Ishikawa (cell line): ENCODE measurements around the gene SEC61A1.

ENCODE experiments used
- CEBPB ChIP-seq: IDR thresholded peaks from 2 replicates; pipeline ENCODE4 v1.6.1; 2012
- CREB1 ChIP-seq: IDR thresholded peaks from 2 replicates; pipeline ENCODE4 v1.6.1; 2012; ENCODE audit warnings: low read depth
- EGR1 ChIP-seq: IDR thresholded peaks from 2 replicates; pipeline ENCODE4 v1.6.1; 2012
- EP300 ChIP-seq: IDR thresholded peaks from 2 replicates; pipeline ENCODE4 v1.6.1; 2012; ENCODE audit warnings: borderline replicate concordance
- RAD21 ChIP-seq: IDR thresholded peaks from 2 replicates; pipeline ENCODE4 v1.6.1; 2012; ENCODE audit warnings: low read depth
- TAF1 ChIP-seq: IDR thresholded peaks from 2 replicates; pipeline ENCODE4 v1.6.1; 2012; ENCODE audit warnings: low read depth, mild to moderate bottlenecking
- TCF12 ChIP-seq: IDR thresholded peaks from 2 replicates; pipeline ENCODE4 v1.6.1; 2012; ENCODE audit warnings: low read depth
- TEAD4 ChIP-seq: IDR thresholded peaks from 2 replicates; pipeline ENCODE4 v1.6.1; 2012
- YY1 ChIP-seq: IDR thresholded peaks from 2 replicates; pipeline ENCODE4 v1.6.1; 2012; ENCODE audit warnings: low read depth
- ZBTB7A ChIP-seq: IDR thresholded peaks from 2 replicates; pipeline ENCODE4 v1.6.1; 2012; ENCODE audit warnings: low read depth
- TF ChIP-seq, protein P1 (sequence below): IDR thresholded peaks from 2 replicates; pipeline ENCODE4 v1.6.1; 2012
- TF ChIP-seq, protein P2 (sequence below): IDR thresholded peaks from 2 replicates; pipeline ENCODE4 v1.6.1; 2012; ENCODE audit warnings: low read depth, mild to moderate bottlenecking
- TF ChIP-seq, protein P3 (sequence below): IDR thresholded peaks from 2 replicates; pipeline ENCODE4 v1.6.1; 2012

DNA sequence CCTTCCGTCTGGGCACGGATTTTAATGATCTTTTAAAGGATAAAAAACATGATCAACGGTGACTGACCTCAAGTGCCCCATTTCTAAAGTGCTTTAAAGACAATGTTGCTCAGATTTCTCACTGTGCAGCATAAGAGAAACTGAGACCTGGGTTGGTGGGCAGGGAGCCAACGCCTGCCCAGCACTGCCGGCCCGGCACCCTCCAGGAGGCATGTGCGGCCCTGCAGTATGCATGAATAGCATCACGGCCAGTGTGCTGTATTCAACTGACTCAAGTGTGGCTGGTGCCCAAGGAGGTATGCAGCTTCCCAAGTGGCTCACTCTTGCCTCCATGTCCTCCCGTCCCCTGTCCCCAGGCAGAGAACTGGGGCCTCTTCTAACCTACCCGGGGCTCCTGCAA, 30.3 kb downstream of the SEC61A1 start:
- TF ChIP-seq, protein P1, sequence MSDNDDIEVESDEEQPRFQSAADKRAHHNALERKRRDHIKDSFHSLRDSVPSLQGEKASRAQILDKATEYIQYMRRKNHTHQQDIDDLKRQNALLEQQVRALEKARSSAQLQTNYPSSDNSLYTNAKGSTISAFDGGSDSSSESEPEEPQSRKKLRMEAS = no peak
- TF ChIP-seq RAD21 (no peak), CREB1 (no peak), YY1 (no peak), EP300 (no peak), TEAD4 (no peak), TAF1 (no peak), TCF12 (no peak), CEBPB (no peak), ZBTB7A (no peak), EGR1 (no peak)
- TF ChIP-seq, protein P2, sequence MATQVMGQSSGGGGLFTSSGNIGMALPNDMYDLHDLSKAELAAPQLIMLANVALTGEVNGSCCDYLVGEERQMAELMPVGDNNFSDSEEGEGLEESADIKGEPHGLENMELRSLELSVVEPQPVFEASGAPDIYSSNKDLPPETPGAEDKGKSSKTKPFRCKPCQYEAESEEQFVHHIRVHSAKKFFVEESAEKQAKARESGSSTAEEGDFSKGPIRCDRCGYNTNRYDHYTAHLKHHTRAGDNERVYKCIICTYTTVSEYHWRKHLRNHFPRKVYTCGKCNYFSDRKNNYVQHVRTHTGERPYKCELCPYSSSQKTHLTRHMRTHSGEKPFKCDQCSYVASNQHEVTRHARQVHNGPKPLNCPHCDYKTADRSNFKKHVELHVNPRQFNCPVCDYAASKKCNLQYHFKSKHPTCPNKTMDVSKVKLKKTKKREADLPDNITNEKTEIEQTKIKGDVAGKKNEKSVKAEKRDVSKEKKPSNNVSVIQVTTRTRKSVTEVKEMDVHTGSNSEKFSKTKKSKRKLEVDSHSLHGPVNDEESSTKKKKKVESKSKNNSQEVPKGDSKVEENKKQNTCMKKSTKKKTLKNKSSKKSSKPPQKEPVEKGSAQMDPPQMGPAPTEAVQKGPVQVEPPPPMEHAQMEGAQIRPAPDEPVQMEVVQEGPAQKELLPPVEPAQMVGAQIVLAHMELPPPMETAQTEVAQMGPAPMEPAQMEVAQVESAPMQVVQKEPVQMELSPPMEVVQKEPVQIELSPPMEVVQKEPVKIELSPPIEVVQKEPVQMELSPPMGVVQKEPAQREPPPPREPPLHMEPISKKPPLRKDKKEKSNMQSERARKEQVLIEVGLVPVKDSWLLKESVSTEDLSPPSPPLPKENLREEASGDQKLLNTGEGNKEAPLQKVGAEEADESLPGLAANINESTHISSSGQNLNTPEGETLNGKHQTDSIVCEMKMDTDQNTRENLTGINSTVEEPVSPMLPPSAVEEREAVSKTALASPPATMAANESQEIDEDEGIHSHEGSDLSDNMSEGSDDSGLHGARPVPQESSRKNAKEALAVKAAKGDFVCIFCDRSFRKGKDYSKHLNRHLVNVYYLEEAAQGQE = no peak
- TF ChIP-seq, protein P3, sequence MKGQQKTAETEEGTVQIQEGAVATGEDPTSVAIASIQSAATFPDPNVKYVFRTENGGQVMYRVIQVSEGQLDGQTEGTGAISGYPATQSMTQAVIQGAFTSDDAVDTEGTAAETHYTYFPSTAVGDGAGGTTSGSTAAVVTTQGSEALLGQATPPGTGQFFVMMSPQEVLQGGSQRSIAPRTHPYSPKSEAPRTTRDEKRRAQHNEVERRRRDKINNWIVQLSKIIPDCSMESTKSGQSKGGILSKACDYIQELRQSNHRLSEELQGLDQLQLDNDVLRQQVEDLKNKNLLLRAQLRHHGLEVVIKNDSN = no peak
